ENCODE data around the gene MOGAT2. TPM values are rescaled to one million over a fixed set of nuclear protein-coding genes. Genes with fewer than 3 reads are reported as not detected.

The MOGAT2 gene
- total and polyA plus RNA-seq, 2 of the 4 experiments (the other 2 are of a cell fraction), result not detected

- ATAC-seq (ENCODE audit: low read depth) (peak; percentile 98), DNase-seq (peak; percentile 64)
- no peaks in the 10 kb centered on the region for H4K20me1 ChIP-seq (ENCODE audit: insufficient read depth, low read length)
- H3K23ac ChIP-seq (ENCODE audit: low read depth, low read length), result no peak overlapping the region
- H3K4me2 ChIP-seq (ENCODE audit: low read depth, low read length), result peak overlapping the region; percentile 18; the same call in 1 of the 2 replicates
- no peak overlapping the region for H3K18ac ChIP-seq (ENCODE audit: low read depth, low read length)
- H3K4me1 ChIP-seq (ENCODE audit: control insufficient read depth, insufficient read depth, low read length), result no peaks in the 10 kb centered on the region
- TF ChIP-seq RCOR1 (IDR thresholded peaks at IDR 0.05; ENCODE audit: insufficient replicate concordance, low read length), result no peak
- peak; percentile 55 for TF ChIP-seq RAD21 (IDR thresholded peaks at IDR 0.05; ENCODE audit: low read length)
- TF ChIP-seq CEBPB (IDR thresholded peaks at IDR 0.05; ENCODE audit: low read depth, low read length), result no peak
- peak; percentile 75 for TF ChIP-seq CTCF (conservative IDR thresholded peaks at IDR 0.05; ENCODE audit: low read depth, low read length)
- TF ChIP-seq USF2 (IDR thresholded peaks at IDR 0.05; ENCODE audit: low read depth, low read length), result no peak
- TF ChIP-seq ELK1 (IDR thresholded peaks at IDR 0.05; ENCODE audit: borderline replicate concordance, low read depth, low read length), result no peak
- no peak for TF ChIP-seq RFX5 (IDR thresholded peaks at IDR 0.05; ENCODE audit: low read depth, low read length)
- no peak for TF ChIP-seq BHLHE40 (IDR thresholded peaks at IDR 0.05; ENCODE audit: low read depth, low read length)
- TF ChIP-seq CHD1 (IDR thresholded peaks at IDR 0.05; ENCODE audit: low read depth, low read length), result no peak
- no peak for TF ChIP-seq POLR2A (IDR thresholded peaks at IDR 0.05; ENCODE audit: low read depth, low read length)
- TF ChIP-seq NFE2L2 (IDR thresholded peaks at IDR 0.05; ENCODE audit: low read depth, low read length), result no peak
- TF ChIP-seq SMC3 (IDR thresholded peaks at IDR 0.05; ENCODE audit: low read depth, low read length), result peak; percentile 63
- no peak for TF ChIP-seq FOS (IDR thresholded peaks at IDR 0.05; ENCODE audit: low read depth, low read length)
- no peak for TF ChIP-seq MXI1 (IDR thresholded peaks at IDR 0.05; ENCODE audit: borderline replicate concordance, low read depth, low read length)
- TF ChIP-seq MAZ (IDR thresholded peaks at IDR 0.05; ENCODE audit: borderline replicate concordance, low read depth, low read length), result peak; percentile 67; the same call in 1 of the 2 replicates
- TF ChIP-seq MAFK (IDR thresholded peaks at IDR 0.05; ENCODE audit: low read depth, low read length), result no peak
- no peak overlapping the region for H3K56ac ChIP-seq (ENCODE audit: extremely low read depth, insufficient read depth, low read length)
- H4K91ac ChIP-seq (ENCODE audit: insufficient read depth, low read depth, low read length), result no peak overlapping the region
- WGBS, 2 experiments (ENCODE audit: extremely low coverage in 2 of 2, insufficient read length in 1 of 2), result 10% methylated on average over 4 of the region's 17 CpGs; no CpG with 5 or more reads in 1 of the 2 experiments
- ChIA-PET CTCF (interaction anchor here (0.6 to 1.7 kb wide), 9 partner anchors 8 to 243 kb away, joined by 3 to 4 read pairs (median 3); partner anchors contain the start of gene GDPD5), POLR2A (ENCODE audit: unreplicated experiment) (no interaction called here)
- peak overlapping the region; percentile 69 for H2AFZ ChIP-seq (replicated peaks; ENCODE audit: low read length, poor library complexity)
- H3K14ac ChIP-seq (replicated peaks; ENCODE audit: low read depth, low read length), result no peak overlapping the region
- H3K79me1 ChIP-seq (ENCODE audit: low read depth in 1 of 2, low read length in 2 of 2), result no peaks in the 10 kb centered on the region
- no peak overlapping the region for H4K8ac ChIP-seq (ENCODE audit: low read depth in 2 of 2, low read length in 2 of 2)
- in situ Hi-C loops (cut with MboI; ENCODE audit: low sequenced_read_pairs), result no loop called here
- H3K36me3 ChIP-seq (ENCODE audit: control insufficient read depth, insufficient read depth, low read length), result no peaks in the 10 kb centered on the region
- H4K5ac ChIP-seq (ENCODE audit: low read depth, low read length), result no peak overlapping the region
- H2BK15ac ChIP-seq (ENCODE audit: low read depth, low read length), result no peak overlapping the region
- H3K27me3 ChIP-seq (ENCODE audit: control insufficient read depth, insufficient read depth, low read length), result peaks cover 9% of the 10 kb centered on the region
- intact Hi-C loops (cut with micrococcal nuclease), result loop anchor here (5.0 kb wide), 2 partner anchors 124 to 161 kb away; no protein-coding TSS in a partner anchor
- H2BK20ac ChIP-seq (ENCODE audit: low read depth, low read length), result no peak overlapping the region
- H3K27ac ChIP-seq (ENCODE audit: insufficient read depth, low read length), result no peak overlapping the region
- no peak overlapping the region for H2BK5ac ChIP-seq (ENCODE audit: low read depth, low read length, poor library complexity, severe bottlenecking)
- H3K4me3 ChIP-seq (ENCODE audit: insufficient read depth, low read depth, low read length), result no peak overlapping the region
- dilution Hi-C loops (cut with HindIII; ENCODE audit: low sequenced_read_pairs, unreplicated experiment), result no loop called here
- H3K9me3 ChIP-seq (ENCODE audit: control insufficient read depth, insufficient read depth, low read length), result no peaks in the 10 kb centered on the region; the same call in 1 of the 2 replicates
- H2BK120ac ChIP-seq (ENCODE audit: low read depth, low read length), result no peak overlapping the region
- H3K4ac ChIP-seq (ENCODE audit: low read depth, low read length), result no peak overlapping the region
- no peaks in the 10 kb centered on the region for H3K9me1 ChIP-seq (ENCODE audit: insufficient read depth, low read length)
- no peak overlapping the region for H3K9ac ChIP-seq (ENCODE audit: low read depth, low read length)
- no TSS peak for BruUV-seq (replicated peaks)
- H2AK5ac ChIP-seq (ENCODE audit: low read depth, low read length), result no peak overlapping the region
- H2AK9ac ChIP-seq (replicated peaks; ENCODE audit: low read depth, low read length, poor library complexity), result no peak overlapping the region
Measured at GRCh38 chr11:75706260-75706729, 11.3 kb upstream of the MOGAT2 start.
